GM23338 (cell line): ENCODE results near the gene OR5J2. TPM values are rescaled to one million over a fixed set of nuclear protein-coding genes. Genes with fewer than 3 reads are reported as not detected.
"Not testable (repeated sequence)": the region's sequence is repeated elsewhere in the genome, so short reads cannot be mapped to it uniquely, and the experiment has no call there.

ENCODE experiments used
- ATAC-seq: fragments of 200-7000 bp; cut with Tn5 transposase; 3 replicates; pipeline ENCODE4 v1.9.1; 2020
- DNase-seq: peaks from one replicate; pipeline ENCODE4 v3.0.0-alpha.2; 2015; ENCODE audit warnings: low spot score
- H2AFZ ChIP-seq: fragments of 200-600 bp; sonication (generic); 2 replicates; pipeline ENCODE4 v1.8.0; 2016; ENCODE audit warnings: antibody characterized with exemption, mild to moderate bottlenecking, moderate library complexity
- H3F3A ChIP-seq: fragments of 200-600 bp; sonication (generic); replicated peaks from 2 replicates; pipeline ENCODE4 v1.8.0; 2017; ENCODE audit warnings: antibody characterized with exemption, mixed run types, low read depth
- H3K27ac ChIP-seq: fragments of 200-600 bp; sonication (generic); 2 replicates; pipeline ENCODE4 v1.6.1; 2016; ENCODE audit warnings: low read depth
- H3K27me3 ChIP-seq: fragments of 200-600 bp; sonication (generic); 2 replicates; pipeline ENCODE4 v1.8.0; 2016; ENCODE audit warnings: mild to moderate bottlenecking, mixed run types, moderate library complexity; ENCODE audit not compliant: insufficient read depth
- H3K36me3 ChIP-seq: fragments of 200-600 bp; sonication (generic); 2 replicates; pipeline ENCODE4 v1.8.0; 2016; ENCODE audit warnings: mild to moderate bottlenecking; ENCODE audit not compliant: insufficient read depth
- H3K4me1 ChIP-seq: fragments of 200-600 bp; sonication (generic); 2 replicates; pipeline ENCODE4 v1.8.0; 2016; ENCODE audit warnings: mild to moderate bottlenecking, moderate library complexity; ENCODE audit not compliant: insufficient read depth
- H3K4me2 ChIP-seq: fragments of 200-600 bp; sonication (generic); 2 replicates; pipeline ENCODE4 v1.7.1; 2017; ENCODE audit warnings: mixed run types
- H3K4me3 ChIP-seq: fragments of 200-600 bp; sonication (generic); 2 replicates; pipeline ENCODE4 v1.6.1; 2016; ENCODE audit warnings: mixed run types
- H3K79me2 ChIP-seq: fragments of 200-600 bp; sonication (generic); replicated peaks from 2 replicates; pipeline ENCODE4 v1.8.0; 2017; ENCODE audit warnings: mild to moderate bottlenecking; ENCODE audit not compliant: insufficient read depth
- H3K9me2 ChIP-seq: fragments of 200-600 bp; sonication (generic); 2 replicates; pipeline ENCODE4 v1.8.0; 2017; ENCODE audit not compliant: insufficient read depth
- H4K20me1 ChIP-seq: fragments of 200-600 bp; sonication (generic); replicated peaks from 2 replicates; pipeline ENCODE4 v1.8.0; 2017; ENCODE audit warnings: mild to moderate bottlenecking; ENCODE audit not compliant: insufficient read depth
- H3K27ac Mint-ChIP-seq: 2 replicates; pipeline ENCODE4 v1.8.0; 2020; ENCODE audit warnings: inconsistent platforms, mild to moderate bottlenecking, moderate library complexity, mixed read lengths
- H3K27me3 Mint-ChIP-seq: 3 replicates; pipeline ENCODE4 v1.8.0; 2022; ENCODE audit warnings: low read depth, mild to moderate bottlenecking, moderate library complexity, mixed read lengths, inconsistent platforms; ENCODE audit not compliant: insufficient read depth, poor library complexity
- H3K36me3 Mint-ChIP-seq: 3 replicates; pipeline ENCODE4 v1.8.0; 2021; ENCODE audit warnings: low read depth, mild to moderate bottlenecking, inconsistent platforms, moderate library complexity, mixed read lengths
- H3K4me1 Mint-ChIP-seq: 3 replicates; pipeline ENCODE4 v1.8.0; 2020; ENCODE audit warnings: mild to moderate bottlenecking, inconsistent platforms, mixed read lengths
- H3K4me3 Mint-ChIP-seq: 3 replicates; pipeline ENCODE4 v1.8.0; 2021; ENCODE audit warnings: moderate library complexity, mild to moderate bottlenecking, inconsistent platforms, mixed read lengths
- H3K9me3 Mint-ChIP-seq: 3 replicates; pipeline ENCODE4 v1.8.0; 2020; ENCODE audit warnings: moderate library complexity, mild to moderate bottlenecking, inconsistent platforms, mixed read lengths
- STAT1 ChIP-seq: IDR thresholded peaks from one replicate; pipeline ENCODE4 v1.6.1; 2016; ENCODE audit warnings: antibody characterized with exemption; ENCODE audit not compliant: unreplicated experiment
- ZNF331 ChIP-seq: fragments of 250-450 bp; sonication (Bioruptor Pico); IDR thresholded peaks from 2 replicates; pipeline ENCODE4 v1.5.0; 2020; ENCODE audit warnings: low read depth, mild to moderate bottlenecking, moderate library complexity
- polyA plus RNA-seq: library from polyadenylated mRNA; unstranded; fragments of >200 nt; fragmentation: Nextera tagmentation; extraction: Ambion mirVana; gene quantifications from 2 replicates; pipeline ENCODE4 v1.2.1, GENCODE V29; 2016
- total RNA-seq: library from RNA; depleted of rRNA; stranded (reverse); fragments of >200 nt; shearing (Covaris generic); gene quantifications from 2 replicates; pipeline ENCODE4 v1.2.3, GENCODE V29; 2014
- TF ChIP-seq, protein P1 (sequence below): fragments of 250-450 bp; sonication (Bioruptor Pico); IDR thresholded peaks from 2 replicates; pipeline ENCODE4 v1.5.0; 2020; ENCODE audit warnings: mild to moderate bottlenecking, moderate library complexity
- TF ChIP-seq, protein P2 (sequence below), 2 experiments: fragments of 200-600 bp in 1 of 2; sonication (generic) in 1 of 2; conservative IDR thresholded peaks; 2 replicates each; pipeline versions ENCODE4 v1.5.1 to v1.6.1; 2016 to 2017; ENCODE audit warnings: antibody characterized with exemption in 2 of 2, low read depth in 2 of 2, mild to moderate bottlenecking in 2 of 2, moderate library complexity in 1 of 2

OR5J2 gene
- total and polyA plus RNA-seq, 2 experiments from 2014 or later, result not detected

DNA sequence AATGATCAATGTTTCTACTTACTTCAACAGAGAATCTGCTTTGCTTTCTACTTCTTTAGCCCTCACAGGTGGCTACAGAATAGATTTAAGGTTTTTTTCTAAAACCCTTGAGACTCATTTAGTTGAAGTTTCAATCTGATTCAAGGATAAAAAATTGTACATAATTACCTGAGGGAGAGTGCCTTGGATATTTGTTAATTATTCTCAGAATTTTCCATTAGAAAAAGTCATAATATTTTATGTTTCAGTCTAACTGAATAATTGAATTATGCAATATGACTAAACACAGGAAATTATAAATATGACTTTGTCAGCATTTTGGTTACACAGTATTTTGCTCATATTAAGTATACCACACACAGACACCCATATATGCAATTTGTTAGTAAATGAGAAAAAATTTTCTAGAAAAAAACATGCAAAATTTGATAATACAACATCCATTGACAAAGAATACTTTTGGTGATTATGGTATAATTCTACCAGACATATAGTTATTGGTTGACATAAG is 36.2 kb upstream of the OR5J2 start, which contains the start of gene OR8J3 (continued):
- TF ChIP-seq, protein P1, sequence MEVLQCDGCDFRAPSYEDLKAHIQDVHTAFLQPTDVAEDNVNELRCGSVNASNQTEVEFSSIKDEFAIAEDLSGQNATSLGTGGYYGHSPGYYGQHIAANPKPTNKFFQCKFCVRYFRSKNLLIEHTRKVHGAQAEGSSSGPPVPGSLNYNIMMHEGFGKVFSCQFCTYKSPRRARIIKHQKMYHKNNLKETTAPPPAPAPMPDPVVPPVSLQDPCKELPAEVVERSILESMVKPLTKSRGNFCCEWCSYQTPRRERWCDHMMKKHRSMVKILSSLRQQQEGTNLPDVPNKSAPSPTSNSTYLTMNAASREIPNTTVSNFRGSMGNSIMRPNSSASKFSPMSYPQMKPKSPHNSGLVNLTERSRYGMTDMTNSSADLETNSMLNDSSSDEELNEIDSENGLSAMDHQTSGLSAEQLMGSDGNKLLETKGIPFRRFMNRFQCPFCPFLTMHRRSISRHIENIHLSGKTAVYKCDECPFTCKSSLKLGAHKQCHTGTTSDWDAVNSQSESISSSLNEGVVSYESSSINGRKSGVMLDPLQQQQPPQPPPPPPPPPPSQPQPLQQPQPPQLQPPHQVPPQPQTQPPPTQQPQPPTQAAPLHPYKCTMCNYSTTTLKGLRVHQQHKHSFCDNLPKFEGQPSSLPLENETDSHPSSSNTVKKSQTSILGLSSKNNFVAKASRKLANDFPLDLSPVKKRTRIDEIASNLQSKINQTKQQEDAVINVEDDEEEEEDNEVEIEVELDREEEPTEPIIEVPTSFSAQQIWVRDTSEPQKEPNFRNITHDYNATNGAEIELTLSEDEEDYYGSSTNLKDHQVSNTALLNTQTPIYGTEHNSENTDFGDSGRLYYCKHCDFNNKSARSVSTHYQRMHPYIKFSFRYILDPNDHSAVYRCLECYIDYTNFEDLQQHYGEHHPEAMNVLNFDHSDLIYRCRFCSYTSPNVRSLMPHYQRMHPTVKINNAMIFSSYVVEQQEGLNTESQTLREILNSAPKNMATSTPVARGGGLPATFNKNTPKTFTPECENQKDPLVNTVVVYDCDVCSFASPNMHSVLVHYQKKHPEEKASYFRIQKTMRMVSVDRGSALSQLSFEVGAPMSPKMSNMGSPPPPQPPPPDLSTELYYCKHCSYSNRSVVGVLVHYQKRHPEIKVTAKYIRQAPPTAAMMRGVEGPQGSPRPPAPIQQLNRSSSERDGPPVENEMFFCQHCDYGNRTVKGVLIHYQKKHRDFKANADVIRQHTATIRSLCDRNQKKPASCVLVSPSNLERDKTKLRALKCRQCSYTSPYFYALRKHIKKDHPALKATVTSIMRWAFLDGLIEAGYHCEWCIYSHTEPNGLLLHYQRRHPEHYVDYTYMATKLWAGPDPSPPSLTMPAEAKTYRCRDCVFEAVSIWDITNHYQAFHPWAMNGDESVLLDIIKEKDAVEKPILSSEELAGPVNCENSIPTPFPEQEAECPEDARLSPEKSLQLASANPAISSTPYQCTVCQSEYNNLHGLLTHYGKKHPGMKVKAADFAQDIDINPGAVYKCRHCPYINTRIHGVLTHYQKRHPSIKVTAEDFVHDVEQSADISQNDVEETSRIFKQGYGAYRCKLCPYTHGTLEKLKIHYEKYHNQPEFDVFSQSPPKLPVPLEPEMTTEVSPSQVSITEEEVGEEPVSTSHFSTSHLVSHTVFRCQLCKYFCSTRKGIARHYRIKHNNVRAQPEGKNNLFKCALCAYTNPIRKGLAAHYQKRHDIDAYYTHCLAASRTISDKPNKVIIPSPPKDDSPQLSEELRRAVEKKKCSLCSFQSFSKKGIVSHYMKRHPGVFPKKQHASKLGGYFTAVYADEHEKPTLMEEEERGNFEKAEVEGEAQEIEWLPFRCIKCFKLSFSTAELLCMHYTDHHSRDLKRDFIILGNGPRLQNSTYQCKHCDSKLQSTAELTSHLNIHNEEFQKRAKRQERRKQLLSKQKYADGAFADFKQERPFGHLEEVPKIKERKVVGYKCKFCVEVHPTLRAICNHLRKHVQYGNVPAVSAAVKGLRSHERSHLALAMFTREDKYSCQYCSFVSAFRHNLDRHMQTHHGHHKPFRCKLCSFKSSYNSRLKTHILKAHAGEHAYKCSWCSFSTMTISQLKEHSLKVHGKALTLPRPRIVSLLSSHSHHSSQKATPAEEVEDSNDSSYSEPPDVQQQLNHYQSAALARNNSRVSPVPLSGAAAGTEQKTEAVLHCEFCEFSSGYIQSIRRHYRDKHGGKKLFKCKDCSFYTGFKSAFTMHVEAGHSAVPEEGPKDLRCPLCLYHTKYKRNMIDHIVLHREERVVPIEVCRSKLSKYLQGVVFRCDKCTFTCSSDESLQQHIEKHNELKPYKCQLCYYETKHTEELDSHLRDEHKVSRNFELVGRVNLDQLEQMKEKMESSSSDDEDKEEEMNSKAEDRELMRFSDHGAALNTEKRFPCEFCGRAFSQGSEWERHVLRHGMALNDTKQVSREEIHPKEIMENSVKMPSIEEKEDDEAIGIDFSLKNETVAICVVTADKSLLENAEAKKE, result no peak
- TF ChIP-seq, protein P2, sequence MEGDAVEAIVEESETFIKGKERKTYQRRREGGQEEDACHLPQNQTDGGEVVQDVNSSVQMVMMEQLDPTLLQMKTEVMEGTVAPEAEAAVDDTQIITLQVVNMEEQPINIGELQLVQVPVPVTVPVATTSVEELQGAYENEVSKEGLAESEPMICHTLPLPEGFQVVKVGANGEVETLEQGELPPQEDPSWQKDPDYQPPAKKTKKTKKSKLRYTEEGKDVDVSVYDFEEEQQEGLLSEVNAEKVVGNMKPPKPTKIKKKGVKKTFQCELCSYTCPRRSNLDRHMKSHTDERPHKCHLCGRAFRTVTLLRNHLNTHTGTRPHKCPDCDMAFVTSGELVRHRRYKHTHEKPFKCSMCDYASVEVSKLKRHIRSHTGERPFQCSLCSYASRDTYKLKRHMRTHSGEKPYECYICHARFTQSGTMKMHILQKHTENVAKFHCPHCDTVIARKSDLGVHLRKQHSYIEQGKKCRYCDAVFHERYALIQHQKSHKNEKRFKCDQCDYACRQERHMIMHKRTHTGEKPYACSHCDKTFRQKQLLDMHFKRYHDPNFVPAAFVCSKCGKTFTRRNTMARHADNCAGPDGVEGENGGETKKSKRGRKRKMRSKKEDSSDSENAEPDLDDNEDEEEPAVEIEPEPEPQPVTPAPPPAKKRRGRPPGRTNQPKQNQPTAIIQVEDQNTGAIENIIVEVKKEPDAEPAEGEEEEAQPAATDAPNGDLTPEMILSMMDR (conservative IDR thresholded peaks at IDR 0.05; ENCODE audit: low read depth in 2 of 2), result no peak
- no peak for TF ChIP-seq ZNF331 (CRISPR knock-in tag)
- TF ChIP-seq STAT1, result no peak

DNA sequence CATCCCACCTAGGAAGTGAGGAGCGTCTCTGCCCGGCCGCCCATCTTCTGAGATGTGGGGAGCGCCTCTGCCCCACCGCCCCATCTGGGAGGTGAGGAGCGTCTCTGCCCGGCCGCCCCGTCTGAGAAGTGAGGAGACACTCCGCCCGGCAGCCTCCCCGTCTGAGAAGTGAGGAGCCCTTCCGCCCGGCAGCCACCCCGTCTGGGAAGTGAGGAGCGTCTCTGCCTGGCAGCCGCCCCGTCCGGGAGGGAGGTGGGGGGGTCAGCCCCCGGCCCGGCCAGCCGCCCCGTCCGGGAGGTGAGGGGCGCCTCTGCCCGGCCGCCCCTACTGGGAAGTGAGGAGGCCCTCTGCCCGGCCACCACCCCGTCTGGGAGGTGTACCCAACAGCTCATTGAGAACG is 32.7 kb upstream of the OR5J2 start:
- H3K27ac Mint-ChIP-seq, H3K79me2 ChIP-seq, H3K4me1 ChIP-seq, H3K4me1 Mint-ChIP-seq, H3K9me2 ChIP-seq, H3K36me3 ChIP-seq, H4K20me1 ChIP-seq, H3K27me3 Mint-ChIP-seq, H3F3A ChIP-seq, H3K36me3 Mint-ChIP-seq, ATAC-seq, H2AFZ ChIP-seq, H3K4me3 Mint-ChIP-seq, H3K27ac ChIP-seq, DNase-seq, H3K4me3 ChIP-seq, H3K27me3 ChIP-seq, H3K4me2 ChIP-seq: not testable (repeated sequence)
- H3K9me3 Mint-ChIP-seq, result peaks cover 17% of the 10 kb centered on the region
